ENCODE measurements around the gene NEB. TPM values are rescaled to one million over a fixed set of nuclear protein-coding genes. Genes with fewer than 3 reads are reported as not detected.
A peak's percentile ranks its signal among the peaks of the same experiment; 100 is the strongest.
"Not testable (repeated sequence)": the region's sequence is repeated elsewhere in the genome, so short reads cannot be mapped to it uniquely, and the experiment has no call there.

Gene NEB
- total and polyA plus RNA-seq, 2 donors from 2014 or later = 0.88 to 1.6 TPM

DNA sequence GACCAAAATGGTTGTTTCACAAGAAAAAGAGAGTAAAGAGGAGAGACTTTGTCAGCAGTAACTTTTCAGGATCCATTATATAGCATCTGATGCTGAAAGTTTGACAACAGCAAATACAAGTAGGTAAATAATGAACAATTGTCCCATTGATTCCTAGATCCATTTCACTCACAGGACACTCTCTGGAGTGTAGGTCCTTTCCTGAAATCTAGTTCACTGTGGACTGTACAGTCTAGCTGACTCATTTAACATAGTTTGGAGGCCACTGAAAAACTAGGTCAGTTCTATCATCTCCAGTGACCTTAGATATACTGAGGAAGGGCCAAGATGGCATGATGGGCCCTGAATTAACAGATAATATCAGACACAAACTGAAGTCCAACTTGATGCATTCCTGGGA, 19.3 kb upstream of the NEB start:
- Histone ChIP-seq H3K9ac (ENCODE audit: low read length in 3 of 3) (no peak overlapping the region), H3K27me3 (ENCODE audit: control insufficient read depth, insufficient read depth, low read length) (no peaks in the 10 kb centered on the region), H3K4me1 (ENCODE audit: control insufficient read depth in 2 of 3, insufficient read depth in 2 of 3, low read depth in 1 of 3, low read length in 3 of 3) (no peaks in the 10 kb centered on the region), H3K9me3 (ENCODE audit: control insufficient read depth in 2 of 3, insufficient read depth in 1 of 3, low read length in 3 of 3) (no peaks in the 10 kb centered on the region), H3K27ac (ENCODE audit: low read depth in 2 of 2, low read length in 2 of 2) (no peak overlapping the region), H3K36me3 (ENCODE audit: control insufficient read depth in 2 of 3, insufficient read depth in 3 of 3, low read length in 3 of 3) (no peaks in the 10 kb centered on the region), H3K4me3 (ENCODE audit: low read length in 3 of 3) (no peak overlapping the region)
- TF ChIP-seq, protein P1, sequence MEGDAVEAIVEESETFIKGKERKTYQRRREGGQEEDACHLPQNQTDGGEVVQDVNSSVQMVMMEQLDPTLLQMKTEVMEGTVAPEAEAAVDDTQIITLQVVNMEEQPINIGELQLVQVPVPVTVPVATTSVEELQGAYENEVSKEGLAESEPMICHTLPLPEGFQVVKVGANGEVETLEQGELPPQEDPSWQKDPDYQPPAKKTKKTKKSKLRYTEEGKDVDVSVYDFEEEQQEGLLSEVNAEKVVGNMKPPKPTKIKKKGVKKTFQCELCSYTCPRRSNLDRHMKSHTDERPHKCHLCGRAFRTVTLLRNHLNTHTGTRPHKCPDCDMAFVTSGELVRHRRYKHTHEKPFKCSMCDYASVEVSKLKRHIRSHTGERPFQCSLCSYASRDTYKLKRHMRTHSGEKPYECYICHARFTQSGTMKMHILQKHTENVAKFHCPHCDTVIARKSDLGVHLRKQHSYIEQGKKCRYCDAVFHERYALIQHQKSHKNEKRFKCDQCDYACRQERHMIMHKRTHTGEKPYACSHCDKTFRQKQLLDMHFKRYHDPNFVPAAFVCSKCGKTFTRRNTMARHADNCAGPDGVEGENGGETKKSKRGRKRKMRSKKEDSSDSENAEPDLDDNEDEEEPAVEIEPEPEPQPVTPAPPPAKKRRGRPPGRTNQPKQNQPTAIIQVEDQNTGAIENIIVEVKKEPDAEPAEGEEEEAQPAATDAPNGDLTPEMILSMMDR (IDR thresholded peaks at IDR 0.05; ENCODE audit: borderline replicate concordance, extremely low read depth, insufficient read depth) = no peak
- DNase-seq (no peak), FAIRE-seq (no peak)
- intact Hi-C loops (cut with DNase I) = no loop called here

DNA sequence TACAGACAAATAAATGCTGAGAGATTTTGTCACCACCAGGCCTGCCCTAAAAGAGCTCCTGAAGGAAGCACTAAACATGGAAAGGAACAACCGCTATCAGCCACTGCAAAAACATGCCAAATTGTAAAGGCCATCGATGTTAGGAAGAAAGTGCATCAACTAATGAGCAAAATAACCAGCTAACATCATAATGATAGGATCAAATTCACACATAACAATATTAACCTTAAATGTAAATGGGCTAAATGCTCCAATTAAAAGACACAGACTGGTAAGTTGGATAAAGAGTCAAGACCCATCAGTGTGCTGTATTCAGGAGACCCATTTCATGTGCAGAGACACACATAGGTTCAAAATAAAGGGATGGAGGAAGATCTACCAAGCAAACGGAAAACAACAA, 11.0 kb upstream of the NEB start:
- intact Hi-C loops (cut with DNase I); DNase-seq; H3K9ac ChIP-seq (ENCODE audit: low read length in 3 of 3); H3K36me3 ChIP-seq (ENCODE audit: control insufficient read depth in 2 of 3, insufficient read depth in 3 of 3, low read length in 3 of 3); H3K27ac ChIP-seq (ENCODE audit: low read depth in 2 of 2, low read length in 2 of 2); H3K4me3 ChIP-seq (ENCODE audit: low read length in 3 of 3); H3K27me3 ChIP-seq (ENCODE audit: control insufficient read depth, insufficient read depth, low read length); H3K9me3 ChIP-seq (ENCODE audit: control insufficient read depth in 2 of 3, insufficient read depth in 1 of 3, low read length in 3 of 3); FAIRE-seq; H3K4me1 ChIP-seq (ENCODE audit: control insufficient read depth in 2 of 3, insufficient read depth in 2 of 3, low read depth in 1 of 3, low read length in 3 of 3): not testable (repeated sequence)

DNA sequence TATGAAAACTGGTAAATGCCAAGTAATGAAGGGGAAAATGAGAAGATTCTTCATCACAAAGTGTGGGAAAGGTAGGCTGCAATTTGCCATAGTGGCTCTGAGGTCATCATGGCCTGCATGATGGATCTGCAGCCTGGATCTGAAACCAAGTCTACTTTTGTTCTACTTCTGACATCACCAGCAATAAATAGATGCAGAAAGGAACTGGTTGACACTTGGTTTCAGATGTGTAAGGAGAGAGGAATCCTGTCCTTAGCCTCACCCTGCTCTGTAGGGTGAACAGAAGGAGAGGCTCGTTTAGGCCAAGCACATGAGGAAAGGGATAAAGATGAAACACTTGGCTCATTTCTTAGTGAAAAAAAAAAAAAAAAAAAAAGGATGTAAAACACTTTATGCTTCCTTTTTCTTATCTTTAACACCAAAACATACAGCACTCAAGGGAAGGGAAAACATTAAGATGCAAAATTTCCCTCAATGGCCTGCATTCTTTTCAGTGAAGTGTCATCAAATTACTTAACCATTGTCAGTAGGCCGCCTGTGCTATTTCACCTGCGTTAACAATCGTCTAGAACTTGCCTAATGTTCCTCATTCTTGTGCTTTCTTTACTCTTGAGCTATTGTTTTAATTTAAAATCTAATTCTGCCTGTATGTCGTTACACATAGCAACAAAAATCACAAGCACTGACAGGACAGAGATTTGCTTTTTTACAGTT, 3.9 kb downstream of the NEB start:
- no peaks in the 10 kb centered on the region for H3K36me3 ChIP-seq (ENCODE audit: control insufficient read depth in 2 of 3, insufficient read depth in 3 of 3, low read length in 3 of 3)
- DNase-seq (peak in 1 of 5 donors; percentile 51), FAIRE-seq (no peak)
- no peaks in the 10 kb centered on the region for H3K9me3 ChIP-seq (ENCODE audit: control insufficient read depth in 2 of 3, insufficient read depth in 1 of 3, low read length in 3 of 3)
- no peaks in the 10 kb centered on the region for H3K27me3 ChIP-seq (ENCODE audit: control insufficient read depth, insufficient read depth, low read length)
- intact Hi-C loops (cut with DNase I) = no loop called here
- no peaks in the 10 kb centered on the region for H3K4me1 ChIP-seq (ENCODE audit: control insufficient read depth in 2 of 3, insufficient read depth in 2 of 3, low read depth in 1 of 3, low read length in 3 of 3)
- TF ChIP-seq, protein P1 (IDR thresholded peaks at IDR 0.05; ENCODE audit: borderline replicate concordance, extremely low read depth, insufficient read depth) = no peak
- no peak overlapping the region for H3K27ac ChIP-seq (ENCODE audit: low read depth in 2 of 2, low read length in 2 of 2)
- no peak overlapping the region for H3K9ac ChIP-seq (ENCODE audit: low read length in 3 of 3)
- no peak overlapping the region for H3K4me3 ChIP-seq (ENCODE audit: low read length in 3 of 3)

DNA sequence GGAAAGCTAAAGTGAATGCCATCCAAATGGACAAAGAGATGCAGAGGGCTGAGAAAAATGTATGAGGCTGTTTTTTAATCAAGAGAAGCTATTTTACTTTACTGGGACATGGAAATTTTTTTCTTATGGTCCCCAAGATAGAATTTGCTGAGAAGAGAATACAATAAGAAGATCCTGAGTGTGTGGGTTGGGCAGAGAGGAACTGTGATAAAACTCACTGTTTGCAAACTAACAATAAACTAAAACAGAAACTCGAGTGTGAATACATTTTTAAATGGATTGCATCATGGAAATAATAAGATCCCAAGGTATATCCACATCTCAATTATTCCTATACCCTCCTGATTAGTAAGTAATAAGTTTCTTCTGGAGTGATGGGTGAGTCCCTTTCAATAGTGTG, 4.4 kb downstream of the NEB start:
- Histone ChIP-seq H3K36me3 (ENCODE audit: control insufficient read depth in 2 of 3, insufficient read depth in 3 of 3, low read length in 3 of 3) (no peaks in the 10 kb centered on the region), H3K27me3 (ENCODE audit: control insufficient read depth, insufficient read depth, low read length) (no peaks in the 10 kb centered on the region), H3K9ac (ENCODE audit: low read length in 3 of 3) (no peak overlapping the region), H3K27ac (ENCODE audit: low read depth in 2 of 2, low read length in 2 of 2) (no peak overlapping the region), H3K4me1 (ENCODE audit: control insufficient read depth in 2 of 3, insufficient read depth in 2 of 3, low read depth in 1 of 3, low read length in 3 of 3) (no peaks in the 10 kb centered on the region), H3K9me3 (ENCODE audit: control insufficient read depth in 2 of 3, insufficient read depth in 1 of 3, low read length in 3 of 3) (no peaks in the 10 kb centered on the region), H3K4me3 (ENCODE audit: low read length in 3 of 3) (no peak overlapping the region)
- FAIRE-seq (no peak), DNase-seq (no peak)
- intact Hi-C loops (cut with DNase I) = no loop called here
- TF ChIP-seq, protein P1 (IDR thresholded peaks at IDR 0.05; ENCODE audit: borderline replicate concordance, extremely low read depth, insufficient read depth) = no peak

Measured in kidney (tissue), 14 donors.